ENCODE data around the gene GBE1. TPM values are rescaled to one million over a fixed set of nuclear protein-coding genes. Genes with fewer than 3 reads are reported as not detected.

Gene GBE1
- total and polyA plus RNA-seq, 9 of the 15 experiments (the other 6 are each of a cell fraction or from before 2014, with no cell fraction given) = 7.9 to 25.6 (median 13.1) TPM

- TF ChIP-seq, protein P1, sequence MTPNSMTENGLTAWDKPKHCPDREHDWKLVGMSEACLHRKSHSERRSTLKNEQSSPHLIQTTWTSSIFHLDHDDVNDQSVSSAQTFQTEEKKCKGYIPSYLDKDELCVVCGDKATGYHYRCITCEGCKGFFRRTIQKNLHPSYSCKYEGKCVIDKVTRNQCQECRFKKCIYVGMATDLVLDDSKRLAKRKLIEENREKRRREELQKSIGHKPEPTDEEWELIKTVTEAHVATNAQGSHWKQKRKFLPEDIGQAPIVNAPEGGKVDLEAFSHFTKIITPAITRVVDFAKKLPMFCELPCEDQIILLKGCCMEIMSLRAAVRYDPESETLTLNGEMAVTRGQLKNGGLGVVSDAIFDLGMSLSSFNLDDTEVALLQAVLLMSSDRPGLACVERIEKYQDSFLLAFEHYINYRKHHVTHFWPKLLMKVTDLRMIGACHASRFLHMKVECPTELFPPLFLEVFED (CRISPR knock-in tag; conservative IDR thresholded peaks at IDR 0.05) = no peak
- TF ChIP-seq SREBF2 (CRISPR knock-in tag; IDR thresholded peaks at IDR 0.05) = no peak
- TF ChIP-seq RBM25 (IDR thresholded peaks at IDR 0.05; ENCODE audit: low read depth, low read length, severe bottlenecking) = no peak
- no peak for TF ChIP-seq MAFG (tag; conservative IDR thresholded peaks at IDR 0.05)
- TF ChIP-seq SMARCB1 (IDR thresholded peaks at IDR 0.05; ENCODE audit: insufficient read length, low read depth) = no peak
- TF ChIP-seq, protein P2, sequence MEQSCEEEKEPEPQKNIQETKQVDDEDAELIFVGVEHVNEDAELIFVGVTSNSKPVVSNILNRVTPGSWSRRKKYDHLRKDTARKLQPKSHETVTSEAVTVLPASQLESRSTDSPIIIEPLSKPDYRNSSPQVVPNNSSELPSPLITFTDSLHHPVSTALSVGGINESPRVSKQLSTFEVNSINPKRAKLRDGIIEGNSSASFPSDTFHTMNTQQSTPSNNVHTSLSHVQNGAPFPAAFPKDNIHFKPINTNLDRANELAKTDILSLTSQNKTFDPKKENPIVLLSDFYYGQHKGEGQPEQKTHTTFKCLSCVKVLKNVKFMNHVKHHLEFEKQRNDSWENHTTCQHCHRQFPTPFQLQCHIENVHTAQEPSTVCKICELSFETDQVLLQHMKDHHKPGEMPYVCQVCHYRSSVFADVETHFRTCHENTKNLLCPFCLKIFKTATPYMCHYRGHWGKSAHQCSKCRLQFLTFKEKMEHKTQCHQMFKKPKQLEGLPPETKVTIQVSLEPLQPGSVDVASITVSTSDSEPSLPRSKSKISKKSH (CRISPR knock-in tag; IDR thresholded peaks at IDR 0.05) = no peak
- TF ChIP-seq, protein P3, sequence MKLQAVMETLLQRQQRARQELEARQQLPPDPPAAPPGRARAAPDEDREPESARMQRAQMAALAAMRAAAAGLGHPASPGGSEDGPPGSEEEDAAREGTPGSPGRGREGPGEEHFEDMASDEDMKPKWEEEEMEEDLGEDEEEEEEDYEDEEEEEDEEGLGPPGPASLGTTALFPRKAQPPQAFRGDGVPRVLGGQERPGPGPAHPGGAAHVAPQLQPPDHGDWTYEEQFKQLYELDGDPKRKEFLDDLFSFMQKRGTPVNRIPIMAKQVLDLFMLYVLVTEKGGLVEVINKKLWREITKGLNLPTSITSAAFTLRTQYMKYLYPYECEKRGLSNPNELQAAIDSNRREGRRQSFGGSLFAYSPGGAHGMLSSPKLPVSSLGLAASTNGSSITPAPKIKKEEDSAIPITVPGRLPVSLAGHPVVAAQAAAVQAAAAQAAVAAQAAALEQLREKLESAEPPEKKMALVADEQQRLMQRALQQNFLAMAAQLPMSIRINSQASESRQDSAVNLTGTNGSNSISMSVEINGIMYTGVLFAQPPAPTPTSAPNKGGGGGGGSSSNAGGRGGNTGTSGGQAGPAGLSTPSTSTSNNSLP (IDR thresholded peaks at IDR 0.05; ENCODE audit: borderline replicate concordance, low read depth, low read length) = no peak
- TF ChIP-seq ZNF830 (CRISPR knock-in tag; IDR thresholded peaks at IDR 0.05) = no peak
- no peak for TF ChIP-seq RAD21 (CRISPR knock-in tag; conservative IDR thresholded peaks at IDR 0.05 in 1 of 2, IDR thresholded peaks at IDR 0.05 in 1 of 2)
- TF ChIP-seq GABPA (tag; conservative IDR thresholded peaks at IDR 0.05; ENCODE audit: low read depth) = no peak
- no peak for TF ChIP-seq ZNF354B (CRISPR knock-in tag; IDR thresholded peaks at IDR 0.05)
- TF ChIP-seq, protein P4, sequence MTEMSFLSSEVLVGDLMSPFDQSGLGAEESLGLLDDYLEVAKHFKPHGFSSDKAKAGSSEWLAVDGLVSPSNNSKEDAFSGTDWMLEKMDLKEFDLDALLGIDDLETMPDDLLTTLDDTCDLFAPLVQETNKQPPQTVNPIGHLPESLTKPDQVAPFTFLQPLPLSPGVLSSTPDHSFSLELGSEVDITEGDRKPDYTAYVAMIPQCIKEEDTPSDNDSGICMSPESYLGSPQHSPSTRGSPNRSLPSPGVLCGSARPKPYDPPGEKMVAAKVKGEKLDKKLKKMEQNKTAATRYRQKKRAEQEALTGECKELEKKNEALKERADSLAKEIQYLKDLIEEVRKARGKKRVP (CRISPR knock-in tag; IDR thresholded peaks at IDR 0.05) = no peak
Observed at GRCh38 chr3:81468391-81468790, 293.1 kb downstream of the GBE1 start (continued).
